HepG2 (cell line): Measurements from ENCODE around the gene PLIN1. TPM values are rescaled to one million over a fixed set of nuclear protein-coding genes. Genes with fewer than 3 reads are reported as not detected.

Experiments used
- ATF1 ChIP-seq: IDR thresholded peaks from 2 replicates; pipeline ENCODE4 v1.6.1; 2016; ENCODE audit warnings: mild to moderate bottlenecking, control low read depth
- DNMT1 ChIP-seq: sonication (generic); formaldehyde crosslinking; IDR thresholded peaks from 2 replicates; pipeline ENCODE4 v1.5.1; 2020; ENCODE audit warnings: mild to moderate bottlenecking, missing genetic modification reagents
- ELF4 ChIP-seq: sonication (generic); formaldehyde crosslinking; IDR thresholded peaks from 2 replicates; pipeline ENCODE4 v1.5.0; 2020; ENCODE audit warnings: missing genetic modification reagents, mild to moderate bottlenecking, moderate library complexity, borderline replicate concordance
- EP300 ChIP-seq, 3 experiments: sonication (generic) in 1 of 3; formaldehyde crosslinking in 1 of 3; IDR thresholded peaks; 2 replicates each; pipeline versions ENCODE4 v1.5.1 to v1.6.1; 2011 to 2020; ENCODE audit warnings: low read depth in 2 of 3, low read length in 2 of 3, borderline replicate concordance in 1 of 3, improper control_type of control experiment in 1 of 3, mild to moderate bottlenecking in 1 of 3, missing genetic modification reagents in 1 of 3, moderate library complexity in 1 of 3
- FOXA1 ChIP-seq, 2 experiments: fragments of 450-650 bp in 1 of 2; sonication (generic) in 1 of 2; formaldehyde crosslinking in 1 of 2; IDR thresholded peaks; 2 replicates each; pipeline versions ENCODE4 v1.4.0 to v1.6.1; 2016 to 2020; ENCODE audit warnings: missing genetic modification reagents in 1 of 2
- HHEX ChIP-seq: IDR thresholded peaks from 2 replicates; pipeline ENCODE4 v1.6.1; 2016; ENCODE audit warnings: control low read depth
- KDM2A ChIP-seq: sonication (generic); formaldehyde crosslinking; IDR thresholded peaks from 2 replicates; pipeline ENCODE4 v1.4.0; 2020; ENCODE audit warnings: low read depth, missing genetic modification reagents, borderline replicate concordance
- MIXL1 ChIP-seq: IDR thresholded peaks from 2 replicates; pipeline ENCODE4 v1.6.1; 2016
- MXD3 ChIP-seq: IDR thresholded peaks from 2 replicates; pipeline ENCODE4 v1.6.1; 2016; ENCODE audit warnings: mild to moderate bottlenecking, missing biosample characterization, missing genetic modification reagents
- NONO ChIP-seq, 2 experiments: fragments of 450-650 bp in 1 of 2; sonication (generic) in 1 of 2; formaldehyde crosslinking in 1 of 2; IDR thresholded peaks in 1 of 2; conservative IDR thresholded peaks in 1 of 2; 2 replicates each; pipeline versions ENCODE4 v1.6.1 to v1.8.0; 2017 to 2022; ENCODE audit warnings: mild to moderate bottlenecking in 1 of 2, missing genetic modification reagents in 1 of 2, moderate library complexity in 1 of 2
- PAWR ChIP-seq: sonication (generic); formaldehyde crosslinking; IDR thresholded peaks from 2 replicates; pipeline ENCODE4 v1.4.0; 2020; ENCODE audit warnings: missing genetic modification reagents, mild to moderate bottlenecking, borderline replicate concordance
- POGZ ChIP-seq: sonication (generic); formaldehyde crosslinking; IDR thresholded peaks from 2 replicates; pipeline ENCODE4 v1.4.0; 2020; ENCODE audit warnings: mild to moderate bottlenecking, missing genetic modification reagents
- PREB ChIP-seq: sonication (generic); formaldehyde crosslinking; IDR thresholded peaks from 2 replicates; pipeline ENCODE4 v1.4.0; 2020; ENCODE audit warnings: missing genetic modification reagents
- RXRA ChIP-seq: sonication (generic); formaldehyde crosslinking; IDR thresholded peaks from 2 replicates; pipeline ENCODE4 v1.5.1; 2020; ENCODE audit warnings: missing genetic modification reagents
- SKI ChIP-seq: fragments of 450-650 bp; IDR thresholded peaks from one replicate; pipeline ENCODE4 v1.6.1; 2018; ENCODE audit warnings: mild to moderate bottlenecking; ENCODE audit not compliant: partially characterized antibody
- TP53 ChIP-seq: sonication (generic); formaldehyde crosslinking; conservative IDR thresholded peaks from 2 replicates; pipeline ENCODE4 v1.4.0; 2020; ENCODE audit warnings: missing genetic modification reagents
- ZBTB20 ChIP-seq: sonication (generic); formaldehyde crosslinking; IDR thresholded peaks from 2 replicates; pipeline ENCODE4 v1.8.1; 2023; ENCODE audit warnings: missing genetic modification reagents, low read depth, mild to moderate bottlenecking, borderline replicate concordance
- ZFAT ChIP-seq: sonication (generic); formaldehyde crosslinking; conservative IDR thresholded peaks from 2 replicates; pipeline ENCODE4 v1.8.1; 2023; ENCODE audit warnings: missing genetic modification reagents, inconsistent platforms
- ZMAT3 ChIP-seq: sonication (generic); formaldehyde crosslinking; conservative IDR thresholded peaks from 2 replicates; pipeline ENCODE4 v1.7.0; 2021; ENCODE audit warnings: missing genetic modification reagents
- ZMYM4 ChIP-seq: sonication (generic); formaldehyde crosslinking; IDR thresholded peaks from 2 replicates; pipeline ENCODE4 v1.8.1; 2023; ENCODE audit warnings: mild to moderate bottlenecking, missing genetic modification reagents
- ZNF18 ChIP-seq: sonication (generic); formaldehyde crosslinking; IDR thresholded peaks from 2 replicates; pipeline ENCODE4 v1.8.0; 2022; ENCODE audit warnings: mild to moderate bottlenecking, missing genetic modification reagents; ENCODE audit not compliant: insufficient replicate concordance
- ZNF205 ChIP-seq: IDR thresholded peaks from 2 replicates; pipeline ENCODE4 v1.6.1; 2018; ENCODE audit warnings: missing biosample characterization, missing genetic modification reagents
- ZNF281 ChIP-seq: sonication (generic); formaldehyde crosslinking; IDR thresholded peaks from 2 replicates; pipeline ENCODE4 v1.4.0; 2020; ENCODE audit warnings: missing genetic modification reagents, borderline replicate concordance
- ZNF660 ChIP-seq: sonication (generic); formaldehyde crosslinking; IDR thresholded peaks from 2 replicates; pipeline ENCODE4 v1.5.1; 2020; ENCODE audit warnings: mild to moderate bottlenecking, low read depth, missing genetic modification reagents, borderline replicate concordance
- ZNF720 ChIP-seq: sonication (generic); formaldehyde crosslinking; IDR thresholded peaks from 2 replicates; pipeline ENCODE4 v1.4.0; 2020; ENCODE audit warnings: missing genetic modification reagents
- polyA plus RNA-seq, 8 experiments: library from polyadenylated mRNA; depleted of rRNA in 3 of 8; stranded (reverse) in 7 of 8; unstranded in 1 of 8; fragments of >200 nt; fragmentation: Illumina TruSeq in 4 of 8; extraction: Trizol in 4 of 8; gene quantifications; 2 replicates each; pipeline versions ENCODE4 v1.2.1 to v1.2.3, GENCODE V29; 2011 to 2016; ENCODE audit warnings: low read depth in 4 of 8, missing spikeins in 1 of 8, mixed read lengths in 1 of 8; ENCODE audit not compliant: insufficient read depth in 1 of 8
- total RNA-seq, 5 experiments: library from RNA; depleted of rRNA; stranded (reverse); fragments of >200 nt; fragmentation: Illumina TruSeq; extraction: Trizol; gene quantifications; 2 replicates each; pipeline ENCODE4 v1.2.3, GENCODE V29; 2016; ENCODE audit warnings: low read depth in 1 of 5

PLIN1 gene
- total and polyA plus RNA-seq, 2 of the 13 experiments (the other 11 are each of a cell fraction or from before 2014, with no cell fraction given), result 0.74 to 1.2 TPM

- TF ChIP-seq KDM2A (CRISPR knock-in tag) (no peak), TP53 (CRISPR knock-in tag) (no peak), ZNF281 (CRISPR knock-in tag) (no peak), ZBTB20 (CRISPR knock-in tag) (peak; percentile 94; the same call in 1 of the 2 replicates), ELF4 (CRISPR knock-in tag) (no peak), SKI (peak; percentile 30), PAWR (CRISPR knock-in tag) (no peak), POGZ (CRISPR knock-in tag) (0 out of 2 replicates have a peak, but pooled peaks have one; percentile 22), FOXA1 (IDR thresholded peaks at IDR 0.05) (no peak), FOXA1 (CRISPR knock-in tag; IDR thresholded peaks at IDR 0.05) (peak; percentile 7; the same call in 1 of the 2 replicates), ZNF205 (CRISPR knock-in tag) (peak; percentile 98), RXRA (CRISPR knock-in tag) (peak; percentile 95), PREB (CRISPR knock-in tag) (no peak), DNMT1 (CRISPR knock-in tag) (no peak), ZFAT (CRISPR knock-in tag) (no peak), ZMYM4 (CRISPR knock-in tag) (peak; percentile 68), MXD3 (no peak), HHEX (no peak), ZNF660 (CRISPR knock-in tag) (no peak), ZNF720 (no peak), NONO (IDR thresholded peaks at IDR 0.05) (no peak), NONO (CRISPR knock-in tag; conservative IDR thresholded peaks at IDR 0.05) (0 out of 2 replicates have a peak, but pooled peaks have one; percentile 18), ZMAT3 (CRISPR knock-in tag) (no peak), ATF1 (CRISPR knock-in tag) (peak; percentile 77), MIXL1 (peak; percentile 79), ZNF18 (CRISPR knock-in tag) (no peak), EP300 (IDR thresholded peaks at IDR 0.05; ENCODE audit: low read depth in 2 of 2, low read length in 2 of 2) (peak in 1 of 2 experiments; percentile 80; a peak in 1 of 4 replicates), EP300 (CRISPR knock-in tag; IDR thresholded peaks at IDR 0.05; ENCODE audit: borderline replicate concordance) (no peak; the same call in 1 of the 2 replicates)
These were observed 1.2 kb upstream of the PLIN1 start (continued) for GRCh38 chr15:89680282-89680873.
